A673 (cell line): ENCODE measurements around the gene RNF135.

Experiments used
- CTCF ChIP-seq: fragments of 300-800, 200-600 bp; sonication (generic); conservative IDR thresholded peaks from 2 replicates; pipeline ENCODE4 v1.5.1; 2017; ENCODE audit warnings: low read depth, mild to moderate bottlenecking, antibody characterized with exemption, low read length, moderate library complexity, mixed read lengths
- EZH2 ChIP-seq: fragments of 200-600 bp; sonication (generic); IDR thresholded peaks from 2 replicates; pipeline ENCODE4 v1.6.1; 2017; ENCODE audit warnings: borderline replicate concordance, low read depth, mild to moderate bottlenecking, mixed read lengths, antibody characterized with exemption, low read length; ENCODE audit not compliant: poor library complexity, severe bottlenecking

GRCh38 chr17:30990458-30990857 is 19.6 kb downstream of the RNF135 start:
- TF ChIP-seq CTCF (no peak), EZH2 (no peak)
